C4-2B (cell line): ENCODE data around the gene TSPAN14.

ENCODE experiments used
- H3K27ac ChIP-seq: fragments of 450-650 bp; 2 replicates; pipeline ENCODE4 v1.5.1; 2017
- CTCF ChIP-seq: fragments of 450-650 bp; conservative IDR thresholded peaks from 2 replicates; pipeline ENCODE4 v1.5.1; 2017; ENCODE audit warnings: mild to moderate bottlenecking
- ZFX ChIP-seq: fragments of 450-650 bp; IDR thresholded peaks from 2 replicates; pipeline ENCODE4 v1.6.1; 2017

TSPAN14 gene

GRCh38 chr10:80453842-80454512 is at the start of gene TSPAN14:
Gene TSPAN14, plus strand, starts transcription at chr10:80454310. Its CDS starts 34,924 bp downstream, at chr10:80489234.
- peak within 1 kb of the TSS; percentile 98 for H3K27ac ChIP-seq
- no peak for TF ChIP-seq ZFX
- no peak; the same call in 1 of the 2 replicates for TF ChIP-seq CTCF

GRCh38 chr10:80405035-80405434 is 49.1 kb upstream of the TSPAN14 start:
- TF ChIP-seq ZFX: no peak
- H3K27ac ChIP-seq: no peak overlapping the region

GRCh38 chr10:80405626-80406025 is 48.5 kb upstream of the TSPAN14 start:
- H3K27ac ChIP-seq: no peak overlapping the region
- TF ChIP-seq CTCF (no peak), ZFX (no peak)

GRCh38 chr10:80406204-80406603 is 47.9 kb upstream of the TSPAN14 start:
- H3K27ac ChIP-seq: no peak overlapping the region
- no peak for TF ChIP-seq CTCF
- no peak for TF ChIP-seq ZFX

- H3K27ac ChIP-seq: no peak overlapping the region
- TF ChIP-seq ZFX (no peak), CTCF (no peak)
Measured at GRCh38 chr10:80407812-80408241, 46.3 kb upstream of the TSPAN14 start.

GRCh38 chr10:80408242-80409101 is 45.6 kb upstream of the TSPAN14 start, which contains the start of gene PRXL2A:
Gene PRXL2A, plus strand, starts transcription at chr10:80408551. Its CDS starts 11,917 bp downstream, at chr10:80420468.
- TF ChIP-seq ZFX: no peak
- TF ChIP-seq CTCF: no peak
- H3K27ac ChIP-seq: no peak within 1 kb of the TSS

GRCh38 chr10:80409121-80409520 is 45.0 kb upstream of the TSPAN14 start:
- H3K27ac ChIP-seq: no peak overlapping the region
- TF ChIP-seq CTCF (no peak), ZFX (no peak)
